Endothelial cell of umbilical vein (primary cell): ENCODE results near the gene KIF1B. TPM values are rescaled to one million over a fixed set of nuclear protein-coding genes. Genes with fewer than 3 reads are reported as not detected.

ENCODE experiments used
- BruUV-seq: library from RNA; stranded (reverse); fragments of 400-500 nt; replicated peaks from 2 replicates; lab custom pipeline; 2021; lab: Mats Ljungman, UMichigan
- CTCF ChIA-PET: fragments of 300-600, 350-600 bp; sonication (Branson Sonifier 250); formaldehyde crosslinking; loops from one replicate; lab custom pipeline; 2021; ENCODE audit warnings: antibody characterized with exemption, inconsistent platforms; lab: Charles Lee
- POLR2A ChIA-PET: fragments of 300-600, 350-600 bp; sonication (Branson Sonifier 250); formaldehyde crosslinking; loops from one replicate; lab custom pipeline; 2021; ENCODE audit warnings: antibody characterized with exemption, inconsistent platforms; lab: Charles Lee
- DNase-seq: peaks from one replicate; pipeline ENCODE4 v3.0.0-alpha.2; 2011; ENCODE audit warnings: low read depth, low spot score
- FAIRE-seq: peaks from 2 replicates; lab custom pipeline; 2011; peaks lifted over from hg19 to GRCh38; lab: Jason Lieb, UNC
- H2AFZ ChIP-seq: 2 replicates; pipeline ENCODE4 v1.6.0; 2012; ENCODE audit warnings: low read depth, low read length, control low read depth, inconsistent platforms
- H3K27ac ChIP-seq: 2 replicates; pipeline ENCODE4 v1.5.1; 2011; ENCODE audit warnings: low read depth, mild to moderate bottlenecking, control low read depth, low read length, moderate library complexity; ENCODE audit not compliant: insufficient read depth
- H3K27me3 ChIP-seq, 2 experiments: 2 replicates each; pipeline versions ENCODE4 v1.6.0 to v1.6.1; 2011; ENCODE audit warnings: low read length in 2 of 2, mixed read lengths in 1 of 2; ENCODE audit not compliant: control insufficient read depth in 2 of 2, insufficient read depth in 2 of 2
- H3K36me3 ChIP-seq, 2 experiments: 2 replicates in 1 of 2; 3 replicates in 1 of 2; pipeline ENCODE4 v1.5.1; 2011; ENCODE audit warnings: low read length in 2 of 2, mild to moderate bottlenecking in 1 of 2, moderate library complexity in 1 of 2; ENCODE audit not compliant: control insufficient read depth in 2 of 2, insufficient read depth in 2 of 2; ENCODE audit errors: extremely low read depth in 1 of 2
- H3K4me1 ChIP-seq: 3 replicates; pipeline ENCODE4 v1.5.1; 2011; ENCODE audit warnings: mild to moderate bottlenecking, low read length; ENCODE audit not compliant: control insufficient read depth, insufficient read depth; ENCODE audit errors: extremely low read depth
- H3K4me2 ChIP-seq: 2 replicates; pipeline ENCODE4 v1.6.1; 2011; ENCODE audit warnings: low read length, control low read depth, mixed read lengths; ENCODE audit not compliant: insufficient read depth
- H3K4me3 ChIP-seq, 3 experiments: fragments of 200-600 bp in 1 of 3; sonication (generic), shearing (Covaris generic) in 1 of 3; replicated peaks in 1 of 3; 2 replicates each; pipeline ENCODE4 v1.5.1; 2011 to 2016; ENCODE audit warnings: control low read depth in 3 of 3, low read length in 3 of 3, mild to moderate bottlenecking in 2 of 3, inconsistent platforms in 1 of 3, low read depth in 1 of 3, moderate library complexity in 1 of 3; ENCODE audit not compliant: insufficient read depth in 1 of 3
- H3K79me2 ChIP-seq: 2 replicates; pipeline ENCODE4 v1.6.0; 2012; ENCODE audit warnings: low read length, inconsistent platforms; ENCODE audit not compliant: control insufficient read depth, insufficient read depth
- H3K9ac ChIP-seq: replicated peaks from 2 replicates; pipeline ENCODE3; 2011; ENCODE audit warnings: low read length, control low read depth; ENCODE audit not compliant: insufficient read depth; ENCODE audit errors: extremely low read depth
- H3K9me1 ChIP-seq: replicated peaks from 3 replicates; pipeline ENCODE4 v1.6.0; 2011; ENCODE audit warnings: mild to moderate bottlenecking, low read length; ENCODE audit not compliant: control insufficient read depth, insufficient read depth; ENCODE audit errors: extremely low read depth
- H3K9me3 ChIP-seq: replicated peaks from 2 replicates; pipeline ENCODE4 v1.5.1; 2012; ENCODE audit warnings: low read length, inconsistent platforms; ENCODE audit not compliant: control insufficient read depth, insufficient read depth
- H4K20me1 ChIP-seq: replicated peaks from 2 replicates; pipeline ENCODE3; 2011; ENCODE audit warnings: mild to moderate bottlenecking, low read length; ENCODE audit not compliant: control insufficient read depth, insufficient read depth; ENCODE audit errors: extremely low read depth
- CTCF ChIP-seq, 2 donors: IDR thresholded peaks; 1 replicate in 1 of 2; 2 replicates in 1 of 2; pipeline ENCODE4 v1.5.1; 2011; ENCODE audit warnings: low read length in 2 of 2, mild to moderate bottlenecking in 2 of 2, moderate library complexity in 2 of 2, control low read depth in 1 of 2, inconsistent platforms in 1 of 2, low read depth in 1 of 2; ENCODE audit not compliant: insufficient read depth in 1 of 2; ENCODE audit errors: extremely low read depth in 1 of 2
- EZH2 ChIP-seq: IDR thresholded peaks from 2 replicates; pipeline ENCODE4 v1.6.1; 2012; ENCODE audit warnings: borderline replicate concordance, low read depth, mild to moderate bottlenecking, moderate library complexity, low read length, inconsistent platforms; ENCODE audit not compliant: severe bottlenecking
- MYC ChIP-seq: IDR thresholded peaks from one replicate; pipeline ENCODE4 v1.6.1; 2011; ENCODE audit warnings: mild to moderate bottlenecking, low read depth, low read length
- POLR2A ChIP-seq: IDR thresholded peaks from 2 replicates; pipeline ENCODE4 v1.6.1; 2012; ENCODE audit warnings: low read depth, mild to moderate bottlenecking, control low read depth, low read length
- POLR2AphosphoS5 ChIP-seq: IDR thresholded peaks from 2 replicates; pipeline ENCODE4 v1.6.1; 2012; ENCODE audit warnings: low read depth, mild to moderate bottlenecking, control low read depth, low read length, moderate library complexity; ENCODE audit not compliant: insufficient read depth
- dilution Hi-C: fragments of 300-500 bp; cut with MboI; formaldehyde crosslinking; loops from one replicate; pipeline ENCODE4 v1.15.0; 2019; ENCODE audit warnings: low sequenced_read_pairs; ENCODE audit not compliant: extremely low pct_ligation_motif_present
- intact Hi-C: fragments of 100-400 bp; cut with micrococcal nuclease; formaldehyde crosslinking; loops from one replicate; pipeline ENCODE4 v1.10.0; 2022
- polyA plus RNA-seq, 4 experiments: library from polyadenylated mRNA; depleted of rRNA in 3 of 4; stranded (reverse) in 3 of 4; unstranded in 1 of 4; fragments of >200 nt; gene quantifications; 2 replicates each; pipeline versions ENCODE4 v1.2.1 to v1.2.3, GENCODE V29; 2011 to 2012; ENCODE audit warnings: missing spikeins in 1 of 4
- total RNA-seq: library from RNA; stranded (reverse); gene quantifications from 2 replicates; pipeline ENCODE4 v1.2.3, GENCODE V29; 2021
- TF ChIP-seq, protein P1 (sequence below): IDR thresholded peaks from 2 replicates; pipeline ENCODE4 v1.6.1; 2011; ENCODE audit not compliant: insufficient read depth, insufficient read length

The KIF1B gene
- total and polyA plus RNA-seq, 2 donors (not counting 3 experiments of a cell fraction or from before 2014, with no cell fraction given), result 14.8 to 58.6 TPM

DNA sequence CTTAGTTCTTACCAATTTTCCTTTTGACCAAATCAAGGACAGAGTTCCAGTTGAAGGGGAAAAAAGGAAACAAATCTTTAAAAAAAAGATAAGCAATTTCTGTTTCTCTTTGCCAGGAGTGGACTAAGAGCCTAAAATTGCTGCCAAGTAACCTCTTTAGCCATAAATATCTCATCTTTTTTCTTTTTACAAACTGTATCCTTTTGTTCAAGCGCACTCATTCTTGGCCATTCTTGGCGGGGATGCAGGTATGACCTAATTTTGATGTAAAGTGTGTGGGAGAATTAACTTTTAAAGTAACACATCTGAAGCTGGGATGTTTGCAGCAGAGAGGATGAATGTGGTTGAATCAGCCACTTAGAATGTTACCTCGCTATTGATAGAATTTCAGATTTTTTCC lies 13.4 kb upstream of the KIF1B start:
- no peaks in the 10 kb centered on the region for H3K4me1 ChIP-seq
- CTCF ChIA-PET, result interaction anchor here (0.7 to 1.1 kb wide), 2 partner anchors 11 to 180 kb away, joined by 3 read pairs; no protein-coding TSS in a partner anchor
- intact Hi-C loops, result no loop called here
- H2AFZ ChIP-seq, result no peak overlapping the region
- no peak overlapping the region for H3K4me3 ChIP-seq
- no peaks in the 10 kb centered on the region for H3K9me1 ChIP-seq
- H3K9ac ChIP-seq, result no peak overlapping the region
- POLR2A ChIA-PET, result no interaction called here
- TF ChIP-seq POLR2AphosphoS5, result no peak
- TF ChIP-seq, protein P1, sequence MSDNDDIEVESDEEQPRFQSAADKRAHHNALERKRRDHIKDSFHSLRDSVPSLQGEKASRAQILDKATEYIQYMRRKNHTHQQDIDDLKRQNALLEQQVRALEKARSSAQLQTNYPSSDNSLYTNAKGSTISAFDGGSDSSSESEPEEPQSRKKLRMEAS, result no peak
- no peak for TF ChIP-seq EZH2
- no peak for TF ChIP-seq MYC
- TF ChIP-seq CTCF (IDR thresholded peaks at IDR 0.05; ENCODE audit: extremely low read depth in 1 of 2, insufficient read depth in 1 of 2, low read depth in 1 of 2, low read length in 2 of 2), result no peak
- no peak for TF ChIP-seq POLR2A
- H3K36me3 ChIP-seq, result no peaks in the 10 kb centered on the region
- no TSS peak for BruUV-seq
- FAIRE-seq (no peak), DNase-seq (no peak)
- no peaks in the 10 kb centered on the region for H3K9me3 ChIP-seq
- no peak overlapping the region for H3K4me2 ChIP-seq
- H3K27ac ChIP-seq, result no peak overlapping the region
- no peaks in the 10 kb centered on the region for H4K20me1 ChIP-seq
- peaks cover 6 to 7% of the 10 kb centered on the region in 2 experiments for H3K27me3 ChIP-seq
- dilution Hi-C loops, result no loop called here
- no peaks in the 10 kb centered on the region for H3K79me2 ChIP-seq
